NCI-H2107 (cell line): ENCODE measurements around the gene ELP4.
"Not testable (repeated sequence)": the region's sequence is repeated elsewhere in the genome, so short reads cannot be mapped to it uniquely, and the experiment has no call there.

Experiments used
- DNase-seq: peaks from one replicate; lab custom pipeline; 2025; lab: John Stamatoyannopoulos, UW

The ELP4 gene

DNA sequence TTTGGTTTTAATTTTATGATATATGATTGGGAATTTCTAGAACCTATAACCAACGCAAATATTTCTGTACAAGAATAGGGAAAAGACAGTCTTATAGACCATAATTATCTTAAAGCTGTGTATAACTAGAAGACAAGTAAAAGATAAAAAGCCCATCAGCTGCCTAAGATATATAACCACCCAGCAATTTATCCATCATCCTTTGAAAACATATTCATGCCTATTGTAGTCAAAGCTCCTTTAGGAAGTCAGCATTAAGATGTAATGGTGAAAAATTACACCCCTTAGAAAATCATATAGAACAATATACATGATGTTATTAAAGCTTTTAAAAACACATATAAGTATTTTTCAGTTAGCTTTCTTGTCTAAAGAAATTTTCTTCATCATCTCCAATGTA lies 46.4 kb downstream of the ELP4 start:
- DNase-seq: no peak

DNA sequence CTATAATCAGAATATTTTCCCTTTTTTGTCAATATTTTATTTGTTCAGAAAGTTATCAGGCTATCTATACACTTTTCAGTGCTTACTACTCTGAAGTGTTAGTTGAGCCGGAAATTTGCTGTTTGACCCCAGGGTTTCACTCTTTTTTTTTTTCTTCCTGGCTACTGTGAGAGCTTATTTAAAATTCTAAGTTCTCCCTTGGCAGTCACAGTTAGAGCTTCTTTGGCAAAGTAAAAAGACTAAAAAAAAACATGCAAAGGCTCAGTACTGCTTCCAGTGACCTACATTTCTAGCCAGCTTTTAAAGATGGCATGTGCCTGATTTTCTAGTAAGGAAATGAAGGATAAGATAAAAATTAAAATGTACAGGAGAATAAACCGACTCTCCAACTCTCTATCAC lies 48.4 kb downstream of the ELP4 start:
- no peak for DNase-seq

DNA sequence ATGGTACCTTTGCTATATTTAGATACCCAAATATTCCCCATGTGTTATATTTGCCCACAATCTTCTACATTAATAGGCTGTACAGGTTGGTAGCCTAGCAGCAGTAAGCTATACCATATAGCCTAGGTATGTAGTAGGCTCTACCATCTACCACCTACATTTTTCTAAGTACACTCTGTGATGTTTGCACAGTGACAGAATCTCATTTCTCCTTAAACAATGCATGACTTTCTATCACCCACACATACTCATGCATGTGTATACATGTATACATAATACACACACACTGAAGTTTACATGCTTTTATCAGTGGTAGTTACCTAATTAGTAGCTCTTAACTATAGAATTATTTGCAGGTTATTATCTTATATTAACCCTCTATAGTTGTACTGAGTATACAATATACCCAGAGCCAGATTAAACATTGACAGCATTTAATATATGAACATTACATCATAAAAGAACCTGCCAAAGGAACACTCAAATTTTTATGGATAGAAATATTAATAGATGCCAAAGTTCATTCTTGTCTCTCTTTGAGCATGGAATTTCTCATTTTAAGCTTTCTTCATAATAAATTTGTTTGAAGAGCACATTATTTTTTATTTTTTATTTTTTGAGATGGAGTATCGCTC lies 51.4 kb downstream of the ELP4 start:
- no peak for DNase-seq

DNA sequence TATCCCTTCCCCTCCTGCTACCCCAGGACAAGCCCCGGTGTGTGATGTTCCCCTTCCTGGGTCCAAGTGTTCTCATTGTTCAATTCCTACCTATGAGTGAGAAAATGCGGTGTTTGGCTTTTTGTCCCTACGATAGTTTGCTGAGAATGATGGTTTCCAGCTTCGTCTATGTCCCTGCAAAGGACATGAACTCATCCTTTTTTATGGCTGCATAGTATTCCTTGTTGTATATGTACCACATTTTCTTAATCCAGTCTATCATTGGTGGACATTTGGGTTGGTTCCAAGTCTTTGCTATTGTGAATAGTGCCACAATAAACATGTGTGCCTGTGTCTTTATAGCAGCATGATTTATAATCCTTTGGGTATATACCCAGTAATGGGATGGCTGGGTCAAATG lies 55.0 kb downstream of the ELP4 start:
- DNase-seq: not testable (repeated sequence)

DNA sequence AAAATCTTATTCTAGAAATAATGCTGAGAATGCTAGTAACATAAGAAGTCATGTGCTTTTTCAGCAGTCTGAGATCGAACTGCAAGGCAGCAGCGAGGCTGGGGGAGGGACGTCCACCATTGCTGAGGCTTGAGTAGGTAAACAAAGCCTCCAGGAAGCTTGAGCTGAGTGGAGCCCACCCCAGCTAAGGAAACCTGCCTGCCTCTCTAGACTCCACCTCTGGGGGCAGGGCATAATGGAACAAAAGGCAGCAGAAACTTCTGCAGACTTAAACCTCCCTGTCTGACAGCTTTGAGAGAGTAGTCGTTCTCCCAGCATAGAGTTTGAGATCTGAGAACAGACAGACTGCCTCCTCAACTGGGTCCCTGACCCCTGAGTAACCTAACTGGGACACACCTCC lies 64.6 kb downstream of the ELP4 start:
- DNase-seq: not testable (repeated sequence)

DNA sequence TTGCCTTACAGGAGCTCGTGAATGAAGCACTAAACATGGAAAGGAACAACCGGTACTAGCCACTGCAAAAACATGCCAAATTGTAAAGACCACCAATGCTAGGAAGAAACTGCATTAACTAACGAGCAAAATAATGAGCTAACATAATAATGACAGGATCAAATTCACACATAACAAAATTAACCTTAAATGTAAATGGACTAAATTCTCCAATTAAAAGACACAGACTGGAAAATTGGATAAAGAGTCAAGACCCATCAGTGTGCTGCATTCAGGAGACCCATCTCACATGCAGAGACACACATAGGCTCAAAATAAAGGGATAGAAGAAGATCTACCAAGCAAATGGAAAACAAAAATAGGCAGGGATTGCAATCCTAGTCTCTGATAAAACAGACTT lies 66.2 kb downstream of the ELP4 start:
- not testable (repeated sequence) for DNase-seq

DNA sequence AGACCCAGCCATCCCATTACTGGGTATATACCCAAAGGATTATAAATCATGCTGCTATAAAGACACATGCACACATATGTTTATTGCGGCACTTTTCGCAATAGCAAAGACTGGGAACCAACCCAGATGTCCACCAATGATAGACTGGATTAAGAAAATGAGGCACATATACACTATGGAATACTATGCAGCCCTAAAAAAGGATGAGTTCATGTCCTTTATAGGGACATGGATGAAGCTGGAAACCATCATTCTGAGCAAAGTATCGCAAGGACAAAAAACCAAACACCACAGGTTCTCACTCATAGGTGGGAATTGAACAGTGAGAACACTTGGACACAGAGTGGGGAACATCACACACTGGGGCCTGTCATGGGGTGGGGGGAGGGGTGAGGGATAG lies 69.8 kb downstream of the ELP4 start:
- not testable (repeated sequence) for DNase-seq

DNA sequence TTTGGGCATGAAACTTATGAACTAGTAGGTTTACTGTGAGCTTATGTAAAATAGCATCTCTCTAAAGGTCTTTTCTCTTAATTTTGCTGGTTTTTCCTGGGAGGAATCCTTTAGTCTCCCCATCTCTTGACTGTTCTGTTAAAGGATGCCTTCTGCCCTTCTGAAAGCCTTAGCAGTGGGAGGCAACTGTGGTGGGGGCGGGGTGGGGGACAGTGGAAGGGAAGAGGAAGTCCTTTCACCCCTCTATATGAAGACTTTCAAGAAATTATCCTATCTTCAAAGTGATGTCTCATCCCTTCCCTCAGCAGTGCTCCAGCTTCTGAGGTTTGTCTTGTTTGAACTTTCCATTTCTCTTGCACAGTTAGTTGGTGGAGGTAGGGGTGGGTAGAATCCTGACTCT lies 73.1 kb downstream of the ELP4 start:
- no peak for DNase-seq

DNA sequence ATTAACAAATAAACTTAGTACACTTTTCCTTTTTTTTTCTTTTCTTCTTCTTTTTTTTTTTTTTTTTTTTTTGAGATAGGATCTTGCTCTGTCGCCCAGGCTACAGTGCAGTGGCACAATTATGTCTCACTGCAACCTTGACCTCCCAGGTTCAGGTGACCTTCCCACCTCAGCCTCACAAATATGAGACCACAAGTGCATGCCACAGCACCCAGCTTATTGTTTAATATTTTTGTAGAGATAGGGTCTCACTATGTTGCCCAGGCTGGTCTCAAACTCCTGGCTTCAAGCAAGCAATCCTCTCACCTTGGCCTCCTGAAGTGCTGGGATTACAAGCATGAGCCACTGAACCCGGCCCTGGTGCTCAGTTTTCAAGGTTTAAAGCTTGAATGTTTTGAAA lies 88.9 kb downstream of the ELP4 start:
- DNase-seq: no peak

DNA sequence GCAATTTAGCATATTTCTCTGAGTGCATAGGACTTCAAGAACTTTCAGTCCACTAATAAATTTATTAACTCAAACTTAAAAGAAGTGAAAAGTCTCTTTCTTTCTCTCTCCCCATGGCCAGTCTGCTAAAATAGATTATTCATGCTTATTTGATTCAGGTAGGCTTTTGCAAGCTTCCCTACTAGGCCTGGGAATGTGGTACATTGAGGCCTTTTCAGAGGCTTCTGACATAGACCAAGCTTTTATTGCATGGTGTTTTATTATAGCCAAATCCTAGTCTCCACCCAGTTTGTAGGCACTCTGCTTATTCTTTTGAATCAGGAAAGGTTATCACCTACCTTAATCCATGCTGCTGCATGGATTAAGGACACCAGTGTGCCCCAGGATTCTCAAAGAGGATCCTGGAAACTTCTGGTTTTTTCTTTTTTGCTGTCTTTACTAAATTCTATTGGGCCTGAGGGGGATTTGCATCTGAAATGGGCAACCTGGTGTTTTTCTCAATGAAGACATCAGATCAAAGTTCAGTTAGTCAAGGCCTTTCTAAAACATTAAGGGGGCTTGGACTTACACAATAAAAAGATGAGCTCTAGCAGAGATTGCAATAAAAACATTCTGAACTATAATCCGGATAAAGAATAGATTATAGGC lies 92.2 kb downstream of the ELP4 start:
- no peak for DNase-seq

DNA sequence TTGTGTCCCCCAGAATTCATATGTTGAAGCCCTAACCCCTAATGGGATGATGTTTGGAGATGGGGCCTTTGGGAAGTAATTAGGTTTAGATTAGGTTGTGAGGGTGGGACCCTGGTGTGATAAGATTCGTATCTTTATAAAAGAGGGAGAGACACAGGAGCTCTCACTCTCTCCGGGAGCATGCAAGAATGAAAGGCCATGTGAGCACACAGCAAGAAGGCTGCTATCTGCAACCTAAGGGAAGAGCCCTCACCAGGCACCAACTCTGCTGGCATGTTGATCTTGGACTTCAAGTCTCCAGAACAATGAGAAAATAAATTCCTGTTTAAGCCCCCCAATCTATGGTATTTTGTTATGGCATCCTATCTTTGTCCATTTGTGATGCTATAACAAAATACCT lies 97.3 kb downstream of the ELP4 start:
- no peak for DNase-seq

DNA sequence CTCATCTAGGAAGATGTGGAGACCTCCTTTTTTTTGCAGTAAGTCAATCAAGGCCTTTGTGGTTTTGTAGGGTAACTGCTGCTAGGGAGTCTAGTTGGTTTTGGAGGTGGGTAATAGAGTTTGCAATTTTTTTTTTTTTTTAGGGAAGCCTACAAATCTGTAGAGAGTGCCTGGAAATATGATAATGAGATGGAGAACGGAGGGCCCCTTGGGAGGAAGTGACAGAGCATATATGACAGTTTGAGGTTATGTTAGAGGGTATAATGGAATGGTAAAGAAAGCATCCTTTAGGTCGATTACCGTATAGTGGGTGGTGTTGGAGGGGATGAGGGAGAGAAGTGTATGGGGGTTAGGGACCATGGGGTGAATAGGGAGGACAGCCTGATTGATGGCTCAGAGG lies 98.3 kb downstream of the ELP4 start:
- no peak for DNase-seq

DNA sequence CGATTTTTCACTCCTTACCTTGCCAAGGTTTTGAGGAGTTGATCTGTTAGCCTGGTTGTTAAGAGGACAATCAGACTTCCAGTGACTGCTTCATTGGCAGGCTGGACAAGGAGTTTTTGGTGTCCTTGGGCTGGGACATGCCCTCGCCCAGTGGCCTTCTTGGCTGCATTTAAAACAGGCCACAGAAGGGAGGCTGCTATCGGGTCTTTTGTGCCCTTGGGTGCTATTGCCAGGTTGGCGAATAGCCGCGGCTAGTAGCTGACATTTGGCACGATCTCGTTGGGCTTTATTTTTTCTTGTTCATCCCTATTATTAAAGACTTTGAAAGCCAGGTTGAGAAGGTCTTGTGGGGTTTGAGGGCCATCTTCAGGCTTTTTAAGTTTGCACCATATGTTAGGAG lies 99.4 kb downstream of the ELP4 start:
- no peak for DNase-seq

DNA sequence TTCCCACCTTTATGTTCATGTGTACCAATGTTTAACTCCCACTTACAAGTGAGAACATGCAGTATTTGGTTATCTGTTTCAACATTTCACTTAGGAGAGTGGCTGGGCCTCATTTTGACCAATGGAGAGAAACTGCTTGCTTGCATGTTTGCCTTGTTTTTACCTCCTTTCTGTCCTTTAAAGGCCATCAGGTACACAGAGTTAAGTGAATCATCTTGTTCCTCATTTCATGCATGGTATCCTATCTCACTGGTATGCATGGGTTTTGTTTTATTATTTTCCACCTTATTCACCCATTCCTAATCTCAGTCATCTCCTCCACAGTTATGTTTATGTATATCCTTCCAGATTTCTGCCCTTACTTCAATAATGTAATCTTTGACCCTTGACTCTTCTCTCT lies 101.0 kb downstream of the ELP4 start:
- no peak for DNase-seq

DNA sequence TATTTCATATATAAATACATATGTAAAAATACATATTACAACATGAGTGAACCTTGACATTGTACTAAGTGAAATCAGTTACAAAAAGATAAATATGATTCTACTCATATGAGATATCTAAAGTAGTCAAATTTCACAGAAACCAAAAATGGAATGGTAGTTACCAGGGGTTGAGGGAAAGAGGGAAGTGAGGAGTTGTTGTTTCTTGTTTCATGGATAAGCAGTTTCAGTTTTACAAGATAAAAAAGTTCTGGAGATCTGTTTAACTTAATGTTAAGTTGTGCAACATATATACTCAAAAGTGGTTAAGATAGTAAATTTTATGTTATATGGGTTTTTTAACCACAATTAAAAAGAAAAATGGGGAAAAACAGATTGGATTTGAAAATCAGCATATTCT lies 107.7 kb downstream of the ELP4 start:
- DNase-seq: no peak

DNA sequence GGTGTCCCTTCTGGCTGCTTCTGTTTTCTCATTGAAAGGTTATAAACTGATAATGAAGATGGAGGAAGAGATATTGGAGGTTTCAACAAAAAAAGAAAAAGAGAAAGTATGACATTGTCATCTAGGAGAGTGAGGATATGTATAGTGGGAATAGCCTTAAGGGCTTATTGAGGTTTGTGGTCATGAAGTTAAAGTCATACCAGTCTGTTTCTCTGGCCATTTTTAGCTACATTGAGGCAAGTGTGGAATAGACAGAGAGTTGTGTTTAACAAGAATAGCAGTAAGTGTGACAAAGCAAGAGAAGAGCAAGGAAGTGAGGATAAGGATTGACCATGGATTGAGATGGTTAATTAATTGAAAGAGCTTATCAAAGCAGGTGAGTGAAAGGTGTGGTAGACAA lies 110.4 kb downstream of the ELP4 start:
- no peak for DNase-seq

DNA sequence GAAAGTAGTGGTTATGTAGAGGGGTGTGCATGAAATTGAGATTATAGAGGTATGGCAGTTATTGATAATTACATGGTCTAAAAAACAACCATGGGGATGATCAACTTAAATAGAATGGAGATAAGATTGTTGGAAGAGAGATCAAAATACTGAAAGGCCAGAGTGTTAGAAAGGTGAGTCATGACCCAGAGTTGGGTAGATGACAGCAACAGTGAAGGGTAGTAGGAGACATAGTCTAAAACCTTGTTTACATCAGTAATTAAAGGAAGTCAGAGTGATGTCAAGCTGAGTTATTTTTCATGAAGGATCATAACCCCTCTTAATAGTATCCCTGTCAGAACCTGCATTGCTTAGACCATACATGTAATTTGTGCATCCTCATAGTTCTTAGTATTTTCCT lies 110.9 kb downstream of the ELP4 start:
- no peak for DNase-seq

DNA sequence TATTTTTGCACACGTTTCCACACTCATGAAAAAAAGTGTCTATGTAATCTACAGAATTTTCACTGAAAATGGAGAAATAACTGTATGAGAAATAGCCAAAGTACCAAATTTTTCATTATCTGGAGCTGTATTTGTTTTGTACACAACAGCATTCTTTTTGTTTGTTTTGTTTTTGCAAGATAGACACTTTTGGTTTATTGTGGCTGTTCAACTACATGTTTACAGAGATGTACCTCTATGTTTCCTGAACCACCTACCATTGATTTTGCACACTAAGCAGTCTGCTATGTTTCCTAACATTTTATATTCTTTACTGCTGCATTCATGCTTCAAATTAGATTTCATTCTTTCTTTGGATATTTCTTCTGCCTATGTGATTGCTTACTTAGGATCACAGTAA lies 116.3 kb downstream of the ELP4 start:
- no peak for DNase-seq

DNA sequence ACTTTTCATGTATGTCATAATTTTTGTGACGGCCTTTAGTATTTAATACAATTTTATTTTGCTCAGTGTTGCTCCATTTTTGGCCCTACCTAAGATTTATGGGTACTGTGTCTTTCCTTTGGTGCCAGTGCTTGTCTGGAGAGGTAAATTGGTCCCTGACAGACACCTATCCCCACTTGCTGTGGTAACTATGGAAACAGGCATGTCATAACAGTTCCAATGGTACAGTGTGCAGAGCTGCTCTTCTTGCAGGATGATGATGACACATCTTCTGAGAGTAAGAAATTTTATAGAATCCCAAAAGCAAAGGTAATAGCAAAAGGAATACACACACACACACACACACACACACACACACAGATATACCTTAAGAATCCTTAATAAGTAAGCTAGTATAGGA lies 118.5 kb downstream of the ELP4 start:
- no peak for DNase-seq

DNA sequence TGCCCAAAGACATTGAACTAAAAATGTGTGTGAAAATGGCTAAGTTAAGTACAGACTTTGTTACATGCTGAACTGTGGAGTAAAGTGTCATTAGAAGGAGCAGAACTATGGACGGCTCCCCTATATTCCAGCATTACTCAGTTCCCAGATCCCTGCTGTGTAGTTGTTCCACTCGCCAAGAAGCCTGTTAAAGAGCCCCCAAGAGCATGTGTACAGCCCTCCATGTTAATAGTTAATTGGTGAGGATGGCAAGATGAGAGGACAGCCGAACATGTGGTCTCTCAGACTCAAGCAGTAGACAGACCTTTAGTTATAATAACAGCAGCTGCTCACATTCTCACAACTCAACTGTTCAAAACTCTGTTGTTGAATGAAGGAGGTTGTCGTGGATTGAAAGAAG lies 127.4 kb downstream of the ELP4 start:
- no peak for DNase-seq

DNA sequence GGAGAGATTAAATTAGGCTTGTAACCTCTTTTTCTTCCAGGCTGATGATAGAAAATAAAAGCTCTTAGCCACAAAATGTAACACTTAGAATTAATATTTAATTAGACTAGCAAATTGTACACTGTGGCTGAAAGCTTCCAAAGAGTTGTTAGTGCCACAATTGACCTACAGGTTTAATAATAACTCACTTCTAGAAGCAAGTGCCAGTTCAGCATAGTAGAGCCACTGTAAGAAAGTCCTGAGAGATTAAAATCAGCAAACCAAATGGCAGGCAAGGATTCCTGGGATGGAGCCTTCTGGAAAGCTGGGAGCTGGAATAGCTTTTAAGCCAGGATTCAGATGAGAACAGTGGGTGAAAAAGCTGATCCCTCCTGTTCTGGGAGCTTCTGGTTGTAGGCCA lies 131.0 kb downstream of the ELP4 start:
- DNase-seq: no peak

DNA sequence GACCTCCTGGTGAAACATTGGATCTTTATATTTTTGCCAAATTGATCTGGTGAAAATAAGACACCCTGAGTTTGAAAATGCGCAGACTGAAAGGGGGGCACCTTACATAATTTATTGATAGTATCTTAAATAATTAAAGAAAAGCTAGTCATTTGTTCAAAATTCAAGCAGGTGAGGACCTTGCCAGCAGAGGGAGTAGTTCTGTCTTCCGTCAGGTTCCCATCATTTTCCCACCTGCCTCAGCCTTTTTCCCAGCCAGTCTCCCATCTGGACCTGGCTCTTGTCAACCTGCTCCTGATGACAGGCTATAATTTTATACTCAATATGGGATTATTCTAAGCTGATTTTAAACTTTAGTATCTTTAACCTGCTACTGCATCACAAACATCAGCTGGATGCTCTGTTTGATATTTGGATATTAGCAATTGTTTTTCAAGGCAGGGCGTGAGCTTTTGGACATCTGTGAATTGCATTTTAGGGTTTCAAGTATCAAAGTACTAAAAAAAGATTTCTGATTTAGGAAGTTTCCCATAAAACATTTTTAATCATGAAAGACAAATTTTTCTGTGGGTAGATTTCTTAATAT lies 132.0 kb downstream of the ELP4 start:
- DNase-seq: peak; percentile 4

DNA sequence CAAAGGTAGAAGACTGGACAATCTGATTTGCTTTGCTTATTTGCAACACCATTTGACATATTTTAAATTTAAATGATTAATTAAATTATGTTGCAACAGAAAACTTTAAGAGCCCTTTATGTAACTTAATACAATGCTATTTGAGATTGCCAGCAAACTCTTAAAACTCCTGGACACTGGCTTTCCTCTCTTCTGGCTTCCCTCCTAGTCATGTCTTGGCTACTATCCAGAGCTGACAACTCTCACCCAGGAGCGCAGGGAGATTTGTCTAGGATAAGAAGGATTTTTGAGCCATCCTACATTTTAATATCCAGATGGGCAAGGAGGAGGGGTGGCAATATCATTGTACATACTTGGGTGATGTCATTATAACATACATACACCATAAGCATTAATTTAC lies 134.3 kb downstream of the ELP4 start:
- DNase-seq: no peak

DNA sequence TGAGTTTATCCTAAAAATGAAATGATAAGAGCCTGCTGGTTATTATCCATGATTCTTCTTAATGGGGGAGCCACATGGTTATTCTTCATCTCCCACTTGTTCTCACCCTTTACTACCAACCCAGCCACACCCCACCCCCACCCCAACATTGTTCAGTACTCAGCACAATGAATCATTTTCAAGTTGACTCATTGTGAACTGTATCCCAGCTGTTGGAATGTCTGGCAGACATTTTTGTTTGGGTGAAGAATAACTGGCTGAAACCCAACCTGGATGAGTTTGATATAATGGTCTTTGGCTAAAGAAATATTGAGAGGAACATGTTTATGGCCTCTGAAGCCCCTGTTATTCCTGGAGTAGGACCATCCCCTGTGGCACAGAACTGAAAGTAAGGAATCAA lies 136.2 kb downstream of the ELP4 start:
- DNase-seq: no peak
